Spinal cord (tissue), 10 donors: Measurements from ENCODE around the gene KCND2. TPM values are rescaled to one million over a fixed set of nuclear protein-coding genes. Genes with fewer than 3 reads are reported as not detected.

Source experiments
- DNase-seq, 6 donors: peaks; one replicate each; pipeline versions ENCODE4 v3.0.0 to v3.0.0-alpha.2; 2013 to 2015; ENCODE audit warnings: low spot score in 6 of 6, low read depth in 4 of 6
- H3K27ac ChIP-seq: one replicate; pipeline ENCODE4 v1.5.1; 2013; ENCODE audit warnings: low read depth, low read length, control low read depth
- H3K27me3 ChIP-seq: one replicate; pipeline ENCODE4 v1.6.1; 2013; ENCODE audit warnings: low read length; ENCODE audit not compliant: control insufficient read depth, insufficient read depth
- H3K36me3 ChIP-seq: one replicate; pipeline ENCODE4 v1.6.1; 2013; ENCODE audit warnings: low read length; ENCODE audit not compliant: control insufficient read depth, insufficient read depth
- H3K4me1 ChIP-seq: one replicate; pipeline ENCODE4 v1.6.1; 2013; ENCODE audit warnings: low read length; ENCODE audit not compliant: control insufficient read depth, insufficient read depth
- H3K4me3 ChIP-seq: one replicate; pipeline ENCODE4 v1.5.1; 2013; ENCODE audit warnings: low read depth, low read length, control low read depth
- H3K9me3 ChIP-seq: one replicate; pipeline ENCODE4 v1.6.1; 2013; ENCODE audit warnings: low read length; ENCODE audit not compliant: control insufficient read depth, insufficient read depth
- WGBS: methylation state at CpG from one replicate; pipeline ENCODE4 v1.1.5; 2013; ENCODE audit warnings: missing lambda C conversion rate; ENCODE audit not compliant: insufficient coverage; 5-methylcytosine and 5-hydroxymethylcytosine counted together
- polyA plus RNA-seq, 2 donors: library from polyadenylated mRNA; unstranded; fragments of 120-200 nt; gene quantifications; one replicate each; pipeline ENCODE4 v1.2.1, GENCODE V29; 2013; ENCODE audit not compliant: insufficient read length in 2 of 2
- total RNA-seq, 2 donors: library from RNA; depleted of rRNA in 1 of 2; stranded (reverse); fragments of 120-200 nt in 1 of 2; fragments of >200 nt in 1 of 2; gene quantifications; one replicate each; pipeline versions ENCODE4 v1.2.3 to v1.2.4, GENCODE V29; 2013 to 2014
- donor health status: healthy.

KCND2 gene
- total and polyA plus RNA-seq, 4 donors = 25.2 to 86.4 (median 63.4) TPM

DNA sequence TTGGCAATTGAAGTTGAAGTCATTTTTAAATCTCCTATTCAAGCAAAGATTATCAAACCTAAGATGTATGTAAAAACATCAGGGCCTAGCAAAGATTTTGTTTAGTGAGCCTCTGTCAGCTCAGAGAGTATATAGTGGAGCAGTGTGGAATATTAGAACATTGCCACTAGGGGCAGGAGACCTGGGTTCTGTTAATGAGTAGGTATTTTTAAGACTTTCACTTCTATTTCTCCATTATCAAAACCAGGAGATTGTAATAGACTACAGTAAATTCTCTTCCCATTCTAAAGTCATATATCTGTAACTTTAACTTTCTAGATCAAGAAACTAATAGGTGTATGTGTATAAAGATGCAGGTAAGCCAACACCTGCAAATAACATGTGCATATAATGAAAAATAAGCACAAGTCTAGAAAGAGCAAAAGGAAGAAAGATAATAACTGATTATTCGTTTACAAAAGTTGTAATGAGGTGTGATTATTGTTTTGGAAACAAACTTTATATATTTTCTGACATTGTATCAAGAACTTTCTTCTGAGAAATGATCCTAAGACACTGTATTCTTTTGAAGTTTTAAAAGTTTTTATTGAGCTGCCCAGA, 64.4 kb downstream of the KCND2 start:
- Histone ChIP-seq H3K4me1 (no peaks in the 10 kb centered on the region), H3K27ac (no peak overlapping the region), H3K27me3 (no peaks in the 10 kb centered on the region), H3K36me3 (no peaks in the 10 kb centered on the region), H3K9me3 (no peaks in the 10 kb centered on the region), H3K4me3 (no peak overlapping the region)
- WGBS = no CpG with 5 or more reads among the region's 1 CpG
- peak in 1 of 6 donors; percentile 3 for DNase-seq

DNA sequence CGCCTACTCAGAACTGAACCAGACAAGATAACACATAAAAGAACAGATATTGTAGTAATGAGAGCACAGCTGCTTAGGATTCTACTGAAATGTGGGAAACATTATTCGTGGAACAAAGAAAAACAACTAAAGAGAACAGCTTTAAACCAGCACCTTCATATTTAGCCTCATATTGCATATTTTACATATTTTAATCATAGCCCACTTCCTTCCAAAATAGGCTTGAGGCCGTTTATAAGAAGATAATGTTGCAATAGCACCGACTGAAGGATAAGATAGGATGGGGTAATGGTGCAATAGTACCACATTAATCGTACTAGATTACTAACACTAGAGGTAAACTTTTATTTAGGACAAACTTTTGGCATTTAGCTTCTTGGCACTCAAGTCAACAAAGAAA, 71.3 kb downstream of the KCND2 start:
- Histone ChIP-seq H3K9me3 (no peaks in the 10 kb centered on the region), H3K4me1 (no peaks in the 10 kb centered on the region), H3K4me3 (no peak overlapping the region), H3K36me3 (no peaks in the 10 kb centered on the region), H3K27me3 (no peaks in the 10 kb centered on the region), H3K27ac (no peak overlapping the region)
- WGBS = no CpG with 5 or more reads among the region's 5 CpGs
- DNase-seq = no peak

DNA sequence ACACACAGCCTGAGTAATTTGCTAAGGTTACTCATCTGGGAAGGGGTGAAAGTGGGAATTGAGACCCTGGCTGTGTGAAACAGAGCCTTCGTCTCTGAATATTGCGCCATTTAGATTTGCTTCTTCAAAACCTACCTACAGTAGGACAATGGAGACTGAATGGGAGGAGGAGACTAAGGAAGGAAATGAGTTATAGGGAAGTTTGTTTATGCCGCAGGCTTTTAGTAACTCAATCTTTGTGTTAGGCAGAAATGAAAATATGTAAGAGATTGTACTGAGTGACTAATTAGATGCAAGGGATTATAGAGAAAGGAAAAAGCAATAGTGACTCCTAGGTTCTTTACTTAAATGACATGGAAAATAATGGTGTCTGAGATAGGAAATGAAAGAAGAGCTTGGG, 80.2 kb downstream of the KCND2 start:
- H3K4me1 ChIP-seq = no peaks in the 10 kb centered on the region
- no peaks in the 10 kb centered on the region for H3K36me3 ChIP-seq
- H3K9me3 ChIP-seq = no peaks in the 10 kb centered on the region
- 92% methylated on average over 1 of the region's 3 CpGs for WGBS
- H3K4me3 ChIP-seq = no peak overlapping the region
- no peak for DNase-seq
- no peaks in the 10 kb centered on the region for H3K27me3 ChIP-seq
- H3K27ac ChIP-seq = no peak overlapping the region

DNA sequence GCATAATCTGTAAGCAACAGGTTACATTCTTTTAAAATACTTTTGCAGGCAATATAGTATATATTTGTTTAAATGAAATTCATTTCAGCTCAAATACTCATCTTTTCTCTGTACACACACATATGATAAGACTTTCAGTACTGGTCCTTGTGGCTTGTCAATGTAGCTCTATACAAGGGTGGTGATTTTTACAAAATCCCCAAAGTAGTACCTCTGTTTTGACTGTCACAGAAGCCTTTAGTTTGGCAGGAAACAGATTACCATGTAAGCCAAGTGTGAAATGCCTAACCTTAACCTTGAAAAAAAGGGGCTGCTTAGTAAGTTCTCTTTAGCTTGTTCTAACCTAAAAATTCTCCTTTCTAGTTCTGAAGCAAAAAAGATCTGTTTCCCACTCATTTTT, 87.9 kb downstream of the KCND2 start:
- no peaks in the 10 kb centered on the region for H3K36me3 ChIP-seq
- no peaks in the 10 kb centered on the region for H3K4me1 ChIP-seq
- H3K27ac ChIP-seq = no peak overlapping the region
- no peak for DNase-seq
- H3K4me3 ChIP-seq = no peak overlapping the region
- H3K9me3 ChIP-seq = no peaks in the 10 kb centered on the region
- no peaks in the 10 kb centered on the region for H3K27me3 ChIP-seq

DNA sequence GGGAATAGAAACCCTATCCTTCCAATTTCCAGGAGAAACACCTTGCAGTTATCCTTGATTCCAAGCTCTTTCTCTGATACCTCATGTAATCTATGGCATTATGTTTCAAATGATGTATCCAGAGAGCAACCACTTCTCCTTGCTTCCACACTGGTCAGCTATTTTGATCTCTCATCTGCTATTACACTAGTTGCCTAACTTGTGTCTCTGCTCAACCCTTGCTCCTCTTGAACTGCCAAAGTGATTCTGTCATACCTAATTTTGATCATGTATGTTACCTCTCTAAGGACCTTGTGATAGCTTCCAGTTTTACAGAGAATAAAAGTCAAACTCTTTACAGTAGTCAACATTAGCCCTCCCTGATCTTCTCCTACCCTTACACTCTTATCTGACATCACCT, 90.4 kb downstream of the KCND2 start:
- no peak overlapping the region for H3K27ac ChIP-seq
- H3K36me3 ChIP-seq = no peaks in the 10 kb centered on the region
- H3K27me3 ChIP-seq = no peaks in the 10 kb centered on the region
- no peak for DNase-seq
- no peak overlapping the region for H3K4me3 ChIP-seq
- no peaks in the 10 kb centered on the region for H3K9me3 ChIP-seq
- H3K4me1 ChIP-seq = no peaks in the 10 kb centered on the region

DNA sequence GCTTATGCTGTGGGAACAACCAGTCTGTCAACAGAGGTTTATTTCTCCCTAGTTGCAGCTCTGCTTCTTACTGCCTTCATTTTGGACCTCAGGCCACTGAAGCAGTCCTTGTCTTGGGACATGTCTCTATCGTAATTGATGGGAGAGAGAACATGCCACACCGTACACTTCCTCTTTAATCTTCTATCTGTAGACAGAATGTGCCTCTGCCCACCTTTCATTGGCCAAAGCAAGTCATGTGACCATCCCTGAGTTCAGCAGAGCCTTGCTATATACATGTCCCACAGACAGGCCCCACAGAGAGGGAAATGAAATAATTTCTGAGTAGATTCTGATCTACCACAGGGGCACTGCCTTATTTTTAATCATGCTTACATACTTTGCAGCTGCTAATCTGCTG, 98.0 kb downstream of the KCND2 start:
- H3K36me3 ChIP-seq = no peaks in the 10 kb centered on the region
- H3K4me1 ChIP-seq = no peaks in the 10 kb centered on the region
- WGBS = 80% methylated on average over 1 of the region's 2 CpGs
- no peaks in the 10 kb centered on the region for H3K9me3 ChIP-seq
- no peaks in the 10 kb centered on the region for H3K27me3 ChIP-seq
- no peak overlapping the region for H3K27ac ChIP-seq
- H3K4me3 ChIP-seq = no peak overlapping the region
- DNase-seq = no peak

DNA sequence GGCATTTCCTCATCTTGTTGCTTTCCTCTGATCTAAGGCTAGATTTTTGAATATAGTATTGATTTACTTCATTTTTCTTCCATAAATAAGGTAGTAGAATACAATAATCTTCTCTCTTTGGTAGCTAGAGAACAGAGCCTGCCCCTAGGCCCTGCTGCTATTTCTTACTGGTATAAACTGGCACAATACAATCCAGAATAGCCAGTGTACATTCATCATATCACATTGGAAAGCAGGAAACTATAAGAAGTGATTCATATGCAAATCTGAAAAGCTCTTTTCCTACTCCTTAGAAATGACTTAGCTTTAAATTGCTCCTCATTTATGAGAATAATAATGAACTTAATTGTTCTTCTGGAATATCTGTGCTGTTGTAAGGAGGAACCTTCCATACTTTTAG, 100.2 kb downstream of the KCND2 start:
- H3K4me3 ChIP-seq = no peak overlapping the region
- no peaks in the 10 kb centered on the region for H3K9me3 ChIP-seq
- no peaks in the 10 kb centered on the region for H3K36me3 ChIP-seq
- DNase-seq = no peak
- no peaks in the 10 kb centered on the region for H3K27me3 ChIP-seq
- no peaks in the 10 kb centered on the region for H3K4me1 ChIP-seq
- H3K27ac ChIP-seq = no peak overlapping the region

DNA sequence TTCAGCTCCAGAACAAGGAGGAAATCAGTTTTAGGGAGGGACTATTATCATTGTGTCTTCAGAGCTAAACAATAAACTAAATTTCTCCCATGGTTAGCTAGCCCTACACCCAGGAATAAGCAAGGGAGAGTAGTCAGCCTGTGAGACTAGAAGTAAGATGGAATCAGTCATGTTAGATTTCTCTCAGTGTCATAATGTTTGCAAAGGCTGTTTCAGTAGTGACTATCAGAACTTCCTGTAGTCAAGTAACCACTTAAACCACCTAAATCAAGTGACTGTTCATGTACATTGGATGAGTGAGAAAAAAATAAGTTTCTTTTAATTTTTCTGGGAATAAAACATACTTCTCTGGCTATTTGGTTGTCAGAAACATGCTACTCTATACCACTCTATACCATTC, 121.6 kb downstream of the KCND2 start:
- Histone ChIP-seq H3K36me3 (no peaks in the 10 kb centered on the region), H3K4me3 (no peak overlapping the region), H3K27ac (no peak overlapping the region), H3K27me3 (no peaks in the 10 kb centered on the region), H3K4me1 (no peaks in the 10 kb centered on the region), H3K9me3 (peaks cover 5% of the 10 kb centered on the region)
- no peak for DNase-seq

DNA sequence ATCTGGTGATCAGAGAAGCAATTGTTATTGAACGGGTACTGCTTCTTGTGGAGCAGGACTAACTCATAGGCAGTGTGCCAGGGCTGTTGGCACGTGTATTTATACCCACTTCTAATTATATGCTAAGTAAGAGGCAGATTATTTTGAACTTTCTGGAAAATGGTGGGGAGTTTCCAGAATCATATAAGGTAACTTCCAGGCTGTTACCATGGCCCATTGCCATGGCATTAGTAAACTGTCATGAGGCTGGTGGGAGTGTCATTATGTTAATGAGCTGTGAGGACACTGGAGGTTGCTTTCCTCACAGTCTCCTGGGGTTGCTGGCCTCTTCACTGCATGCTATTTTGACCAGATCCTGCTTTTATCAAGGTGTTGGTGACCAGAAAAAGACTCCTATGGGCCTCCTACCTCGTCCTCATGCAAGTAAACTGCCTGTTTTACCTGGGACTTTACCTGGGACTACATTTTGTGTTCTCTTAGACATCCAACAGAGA, 122.6 kb downstream of the KCND2 start:
- no peak overlapping the region for H3K4me3 ChIP-seq
- DNase-seq = peak in 1 of 6 donors; percentile 26
- H3K9me3 ChIP-seq = peaks cover 5% of the 10 kb centered on the region
- H3K27ac ChIP-seq = no peak overlapping the region
- 100% methylated on average over 1 of the region's 3 CpGs for WGBS
- H3K36me3 ChIP-seq = no peaks in the 10 kb centered on the region
- no peaks in the 10 kb centered on the region for H3K27me3 ChIP-seq
- no peaks in the 10 kb centered on the region for H3K4me1 ChIP-seq

DNA sequence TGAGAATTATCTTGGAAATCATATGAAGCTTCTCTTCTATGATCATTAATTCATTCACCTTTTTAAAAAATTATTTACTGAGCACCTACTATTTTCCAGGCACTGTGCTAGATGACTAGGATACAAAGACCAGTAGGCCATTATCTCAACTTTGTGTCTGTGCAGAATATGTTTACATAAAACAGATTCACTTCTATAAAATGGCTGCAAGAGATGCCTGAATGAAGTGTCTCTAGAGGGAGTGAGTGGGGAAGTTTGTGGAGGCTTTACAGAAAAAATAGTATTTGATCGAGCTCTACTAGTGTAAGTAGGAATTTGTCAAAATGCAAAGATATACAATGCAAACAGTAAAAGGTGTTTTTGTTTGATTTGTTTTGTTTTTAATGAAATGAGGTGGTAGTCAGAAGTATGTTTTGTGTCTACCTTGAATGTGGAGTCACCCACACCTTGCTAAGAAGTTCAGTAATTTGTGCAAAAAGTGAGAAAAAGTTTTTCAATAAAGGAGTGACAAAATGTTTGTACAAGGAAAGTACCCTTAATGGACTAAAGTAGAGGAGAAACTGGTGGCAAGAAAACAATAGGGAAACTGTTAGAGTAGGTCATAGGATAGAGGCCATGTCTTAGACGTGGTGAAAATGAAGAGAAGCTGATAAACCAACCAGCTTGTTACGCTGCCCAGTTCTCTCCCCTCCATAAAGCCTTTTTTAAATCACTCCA, 125.5 kb downstream of the KCND2 start:
- 89% methylated on average over 3 of the region's 3 CpGs for WGBS
- no peaks in the 10 kb centered on the region for H3K4me1 ChIP-seq
- H3K27me3 ChIP-seq = no peaks in the 10 kb centered on the region
- H3K27ac ChIP-seq = no peak overlapping the region
- no peaks in the 10 kb centered on the region for H3K9me3 ChIP-seq
- no peaks in the 10 kb centered on the region for H3K36me3 ChIP-seq
- no peak for DNase-seq
- H3K4me3 ChIP-seq = no peak overlapping the region
